Mesenteric fat pad (tissue), 1 donor: ENCODE measurements around the gene TNIP1. TPM values are rescaled to one million over a fixed set of nuclear protein-coding genes. Genes with fewer than 3 reads are reported as not detected.

ENCODE experiments used
- DNase-seq: peaks from one replicate; pipeline ENCODE4 v3.0.0-alpha.2; 2020; ENCODE audit warnings: low spot score
- total RNA-seq: library from RNA; stranded (reverse); fragmentation: NEBNext Ultra II Directional; extraction: Animal tissue kit (Norgen Biotek cat#: 25700); gene quantifications from one replicate; pipeline ENCODE4 v1.2.1, GENCODE V29; 2021
- donor health status: DM: yes; HTN: yes; CAD: no.

Gene TNIP1
- total RNA-seq, 1 donor from 2014 or later: 285 TPM

GRCh38 chr5:151047814-151048425, 32.9 kb downstream of the TNIP1 start:
- DNase-seq: no peak

- DNase-seq: no peak
Observed at GRCh38 chr5:151042453-151043093, 38.3 kb downstream of the TNIP1 start.

- no peak for DNase-seq
Observed at GRCh38 chr5:151041577-151042268, 39.1 kb downstream of the TNIP1 start.

GRCh38 chr5:151040211-151040747, 40.6 kb downstream of the TNIP1 start:
- DNase-seq: no peak

GRCh38 chr5:151039665-151040064, 41.2 kb downstream of the TNIP1 start:
- no peak for DNase-seq

GRCh38 chr5:151038801-151039238, 42.0 kb downstream of the TNIP1 start:
- no peak for DNase-seq

- DNase-seq: no peak
Observed at GRCh38 chr5:151038412-151038745, 42.5 kb downstream of the TNIP1 start.

- DNase-seq: no peak
Observed at GRCh38 chr5:151037561-151038411, 43.0 kb downstream of the TNIP1 start.

- DNase-seq: no peak
Observed at GRCh38 chr5:151036556-151036955, 44.3 kb downstream of the TNIP1 start.

GRCh38 chr5:151034422-151035379, 46.1 kb downstream of the TNIP1 start:
- no peak for DNase-seq

- no peak for DNase-seq
Observed at GRCh38 chr5:151033217-151033934, 47.5 kb downstream of the TNIP1 start.

GRCh38 chr5:151031554-151031953, 49.3 kb downstream of the TNIP1 start:
- DNase-seq: no peak

GRCh38 chr5:151030379-151030778, 50.5 kb downstream of the TNIP1 start:
- DNase-seq: no peak

- no peak for DNase-seq
Observed at GRCh38 chr5:151030056-151030336, 50.8 kb downstream of the TNIP1 start.

- no peak for DNase-seq
Observed at GRCh38 chr5:151029179-151030055, 51.4 kb downstream of the TNIP1 start.

- DNase-seq: no peak
Observed at GRCh38 chr5:151028717-151029116, 52.1 kb downstream of the TNIP1 start.

- no peak for DNase-seq
Observed at GRCh38 chr5:151027961-151028479, 52.8 kb downstream of the TNIP1 start.

GRCh38 chr5:151026679-151027078, 54.2 kb downstream of the TNIP1 start:
- DNase-seq: no peak

GRCh38 chr5:151026088-151026487, 54.7 kb downstream of the TNIP1 start:
- DNase-seq: no peak
